ENCODE results near the gene NOS1AP.

DNA sequence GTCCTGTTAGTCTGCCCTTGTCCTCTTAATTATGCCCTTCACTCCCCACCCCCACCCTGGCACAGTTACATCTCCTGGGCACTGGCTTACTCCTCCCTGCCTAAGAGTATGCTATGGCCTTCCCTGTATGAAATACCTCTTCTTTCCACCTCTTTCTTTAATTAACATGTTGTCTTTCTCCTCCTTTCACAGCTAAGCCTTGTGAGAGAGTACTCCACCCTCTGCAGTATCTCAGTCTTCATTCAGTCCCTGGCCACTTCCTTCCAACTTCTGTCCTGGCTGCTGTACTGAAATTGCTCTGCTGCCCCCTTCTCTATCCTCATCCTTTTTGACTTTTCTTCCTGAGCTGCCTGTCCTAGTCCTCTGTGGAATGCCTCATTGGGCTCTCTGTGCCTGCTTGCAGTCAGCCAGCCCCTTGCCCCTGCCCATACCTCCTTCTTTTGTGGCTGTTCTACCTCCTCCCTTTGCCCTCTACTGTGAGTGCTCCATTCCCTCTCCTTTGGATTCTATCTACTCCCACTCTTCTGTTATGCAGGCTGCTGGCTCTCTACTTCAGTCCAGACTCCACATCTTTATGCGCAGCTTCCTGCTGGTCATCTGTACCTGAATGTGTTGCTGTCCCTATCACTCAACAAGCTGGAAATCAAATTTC is 8.3 kb downstream of the NOS1AP start:
- TF ChIP-seq POLR2A (IDR thresholded peaks at IDR 0.05) (no peak), POLR2AphosphoS5 (IDR thresholded peaks at IDR 0.05; ENCODE audit: insufficient read depth in 1 of 2, low read depth in 1 of 2) (no peak)
- TF ChIP-seq, protein P1, sequence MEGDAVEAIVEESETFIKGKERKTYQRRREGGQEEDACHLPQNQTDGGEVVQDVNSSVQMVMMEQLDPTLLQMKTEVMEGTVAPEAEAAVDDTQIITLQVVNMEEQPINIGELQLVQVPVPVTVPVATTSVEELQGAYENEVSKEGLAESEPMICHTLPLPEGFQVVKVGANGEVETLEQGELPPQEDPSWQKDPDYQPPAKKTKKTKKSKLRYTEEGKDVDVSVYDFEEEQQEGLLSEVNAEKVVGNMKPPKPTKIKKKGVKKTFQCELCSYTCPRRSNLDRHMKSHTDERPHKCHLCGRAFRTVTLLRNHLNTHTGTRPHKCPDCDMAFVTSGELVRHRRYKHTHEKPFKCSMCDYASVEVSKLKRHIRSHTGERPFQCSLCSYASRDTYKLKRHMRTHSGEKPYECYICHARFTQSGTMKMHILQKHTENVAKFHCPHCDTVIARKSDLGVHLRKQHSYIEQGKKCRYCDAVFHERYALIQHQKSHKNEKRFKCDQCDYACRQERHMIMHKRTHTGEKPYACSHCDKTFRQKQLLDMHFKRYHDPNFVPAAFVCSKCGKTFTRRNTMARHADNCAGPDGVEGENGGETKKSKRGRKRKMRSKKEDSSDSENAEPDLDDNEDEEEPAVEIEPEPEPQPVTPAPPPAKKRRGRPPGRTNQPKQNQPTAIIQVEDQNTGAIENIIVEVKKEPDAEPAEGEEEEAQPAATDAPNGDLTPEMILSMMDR (IDR thresholded peaks at IDR 0.05), result no peak

Measured in vagina (tissue), 2 donors.